CD4-positive, alpha-beta T cell (primary cell): ENCODE measurements around the gene MRPL20. TPM values are rescaled to one million over a fixed set of nuclear protein-coding genes. Genes with fewer than 3 reads are reported as not detected.

Source experiments
- ATAC-seq: fragments of 200-7000 bp; cut with Tn5 transposase; one replicate; pipeline ENCODE4 v1.10.0; 2022; ENCODE audit warnings: mild to moderate bottlenecking; ENCODE audit not compliant: poor library complexity
- CTCF ChIA-PET: fragments of 350-600 bp; sonication (Branson Sonifier 250); formaldehyde crosslinking; loops from one replicate; lab custom pipeline; 2021; ENCODE audit warnings: antibody characterized with exemption, inconsistent platforms; lab: Charles Lee
- POLR2A ChIA-PET: fragments of 350-600 bp; sonication (Branson Sonifier 250); formaldehyde crosslinking; loops from one replicate; lab custom pipeline; 2021; ENCODE audit warnings: antibody characterized with exemption, inconsistent platforms; lab: Charles Lee
- DNase-seq, 14 experiments: peaks; one replicate each; pipeline ENCODE4 v3.0.0-alpha.2; 2013 to 2020; ENCODE audit warnings: mixed read lengths in 2 of 14
- H3K27ac ChIP-seq, 2 donors: one replicate each; pipeline versions ENCODE4 v1.5.1 to v1.7.0; 2013; ENCODE audit warnings: low read length in 2 of 2, low read depth in 1 of 2, mild to moderate bottlenecking in 1 of 2
- H3K27me3 ChIP-seq, 2 experiments: 1 replicate in 1 of 2; 2 replicates in 1 of 2; pipeline versions ENCODE4 v1.6.1 to v1.7.0; 2013; ENCODE audit warnings: low read length in 2 of 2, control low read depth in 1 of 2, mild to moderate bottlenecking in 1 of 2, moderate library complexity in 1 of 2; ENCODE audit not compliant: insufficient read depth in 2 of 2, control insufficient read depth in 1 of 2
- H3K36me3 ChIP-seq: one replicate; pipeline ENCODE4 v1.6.1; 2013; ENCODE audit warnings: low read length, control low read depth; ENCODE audit not compliant: insufficient read depth
- H3K4me1 ChIP-seq: one replicate; pipeline ENCODE4 v1.6.1; 2013; ENCODE audit warnings: low read length, control low read depth; ENCODE audit not compliant: insufficient read depth
- H3K4me3 ChIP-seq: one replicate; pipeline ENCODE4 v1.5.1; 2013; ENCODE audit warnings: mild to moderate bottlenecking, low read length, moderate library complexity
- H3K9me3 ChIP-seq, 2 experiments: 1 replicate in 1 of 2; 2 replicates in 1 of 2; pipeline versions ENCODE4 v1.6.1 to v1.7.0; 2013; ENCODE audit warnings: low read length in 2 of 2, mild to moderate bottlenecking in 2 of 2, control low read depth in 1 of 2, moderate library complexity in 1 of 2; ENCODE audit not compliant: control insufficient read depth in 1 of 2, insufficient read depth in 1 of 2
- H3K27ac Mint-ChIP-seq: one replicate; pipeline ENCODE4 v1.8.0; 2020; ENCODE audit warnings: mixed read lengths
- H3K27me3 Mint-ChIP-seq: one replicate; pipeline ENCODE4 v1.8.0; 2021; ENCODE audit warnings: mixed read lengths
- H3K36me3 Mint-ChIP-seq: one replicate; pipeline ENCODE4 v1.8.0; 2021; ENCODE audit warnings: low read depth, mixed read lengths
- H3K4me1 Mint-ChIP-seq: one replicate; pipeline ENCODE4 v1.8.0; 2021; ENCODE audit warnings: low read depth, mixed read lengths
- H3K4me3 Mint-ChIP-seq: one replicate; pipeline ENCODE4 v1.8.0; 2020; ENCODE audit warnings: mild to moderate bottlenecking, mixed read lengths
- H3K9me3 Mint-ChIP-seq: one replicate; pipeline ENCODE4 v1.8.0; 2020; ENCODE audit warnings: mixed read lengths
- intact Hi-C, 2 experiments: fragments of 100-400 bp; cut with DNase I in 1 of 2; cut with micrococcal nuclease in 1 of 2; formaldehyde crosslinking; loops; one replicate each; pipeline versions ENCODE4 v1.15.1 to v1.9.0; 2023 to 2025; cut with DNase I, micrococcal nuclease
- total RNA-seq, 174 experiments: library from RNA in 2 of 174; stranded (reverse) in 2 of 174; gene quantifications; one replicate each; pipeline ENCODE4 v1.2.3 and lab custom pipeline; 2021 to 2026
- TF ChIP-seq, protein P1 (sequence below): fragments of 200-600 bp; IDR thresholded peaks from one replicate; pipeline ENCODE4 v1.8.0; 2022; ENCODE audit warnings: antibody characterized with exemption, mild to moderate bottlenecking

The MRPL20 gene
- total RNA-seq, 2 experiments from 2014 or later = 99.9 to 103 TPM

DNA sequence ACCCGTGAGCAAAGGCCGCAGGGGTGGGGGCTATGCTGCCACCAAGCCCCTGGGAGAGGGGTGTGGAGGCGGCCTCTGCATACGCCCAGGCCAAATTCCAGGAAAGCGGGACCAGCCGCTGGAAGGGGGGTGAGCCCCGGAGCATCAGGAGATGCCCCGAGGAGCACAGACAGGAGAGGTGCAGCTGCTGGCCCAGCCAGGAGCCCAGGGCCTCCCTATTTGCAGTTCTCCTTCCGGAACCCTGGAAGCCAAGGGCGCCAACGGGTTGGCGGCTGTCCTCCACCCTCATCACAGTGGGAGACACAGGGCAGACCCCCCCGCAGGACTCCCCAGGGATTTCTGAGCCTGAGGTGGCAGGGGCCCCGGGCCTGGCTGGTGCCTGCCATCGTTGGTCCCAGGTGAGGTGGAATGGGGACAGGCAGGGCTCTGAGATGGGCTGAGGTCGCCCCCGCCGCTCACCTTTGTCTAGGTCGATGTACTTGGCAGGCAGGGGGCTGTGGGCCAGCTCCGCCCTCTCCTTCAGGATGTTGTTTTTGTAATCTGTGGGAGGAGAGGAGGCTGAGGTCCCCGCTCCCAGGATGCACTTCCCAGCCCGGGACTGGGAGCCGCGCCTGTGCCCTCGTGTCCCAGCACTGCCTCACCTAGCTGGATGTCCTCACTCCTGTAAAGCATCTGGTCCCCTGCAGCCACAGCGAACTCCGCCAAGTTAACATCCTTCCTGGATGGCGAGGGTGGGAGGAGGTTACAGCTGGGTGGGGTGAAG, 53.5 kb downstream of the MRPL20 start:
- Mint-ChIP-seq H3K36me3 (no peaks in the 10 kb centered on the region), H3K4me3 (peak overlapping the region; percentile 80), H3K27ac (no peak overlapping the region), H3K4me1 (peaks cover 20% of the 10 kb centered on the region), H3K27me3 (peaks cover 35% of the 10 kb centered on the region), H3K9me3 (no peaks in the 10 kb centered on the region)
- no peaks in the 10 kb centered on the region for H3K36me3 ChIP-seq
- H3K27ac ChIP-seq = no peak overlapping the region
- H3K4me1 ChIP-seq = peaks cover 38% of the 10 kb centered on the region
- TF ChIP-seq, protein P1, sequence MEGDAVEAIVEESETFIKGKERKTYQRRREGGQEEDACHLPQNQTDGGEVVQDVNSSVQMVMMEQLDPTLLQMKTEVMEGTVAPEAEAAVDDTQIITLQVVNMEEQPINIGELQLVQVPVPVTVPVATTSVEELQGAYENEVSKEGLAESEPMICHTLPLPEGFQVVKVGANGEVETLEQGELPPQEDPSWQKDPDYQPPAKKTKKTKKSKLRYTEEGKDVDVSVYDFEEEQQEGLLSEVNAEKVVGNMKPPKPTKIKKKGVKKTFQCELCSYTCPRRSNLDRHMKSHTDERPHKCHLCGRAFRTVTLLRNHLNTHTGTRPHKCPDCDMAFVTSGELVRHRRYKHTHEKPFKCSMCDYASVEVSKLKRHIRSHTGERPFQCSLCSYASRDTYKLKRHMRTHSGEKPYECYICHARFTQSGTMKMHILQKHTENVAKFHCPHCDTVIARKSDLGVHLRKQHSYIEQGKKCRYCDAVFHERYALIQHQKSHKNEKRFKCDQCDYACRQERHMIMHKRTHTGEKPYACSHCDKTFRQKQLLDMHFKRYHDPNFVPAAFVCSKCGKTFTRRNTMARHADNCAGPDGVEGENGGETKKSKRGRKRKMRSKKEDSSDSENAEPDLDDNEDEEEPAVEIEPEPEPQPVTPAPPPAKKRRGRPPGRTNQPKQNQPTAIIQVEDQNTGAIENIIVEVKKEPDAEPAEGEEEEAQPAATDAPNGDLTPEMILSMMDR = no peak
- CTCF ChIA-PET = interaction anchor here (2.0 kb wide), 1 partner anchor 18 kb away, joined by 9 read pairs; no protein-coding TSS in a partner anchor
- intact Hi-C loops = loop anchor here in 1 of 2 experiments (2.0 kb wide), 1 partner anchor 17 kb away; no protein-coding TSS in a partner anchor
- DNase-seq = no peak
- peaks cover 0 to 29% of the 10 kb centered on the region in 2 experiments for H3K9me3 ChIP-seq
- H3K4me3 ChIP-seq = no peak overlapping the region
- ATAC-seq = no peak
- H3K27me3 ChIP-seq = peaks cover 26 to 45% of the 10 kb centered on the region in 2 experiments
- POLR2A ChIA-PET = interaction anchor here (1.0 to 2.3 kb wide), 2 partner anchors 12 to 18 kb away, joined by 3 to 12 read pairs; no protein-coding TSS in a partner anchor

GRCh38 chr1:1352786-1353388, 54.2 kb downstream of the MRPL20 start:
- H3K4me1 Mint-ChIP-seq = peaks cover 23% of the 10 kb centered on the region
- POLR2A ChIA-PET = interaction anchor here (0.6 to 1.2 kb wide), 2 partner anchors 19 to 113 kb away, joined by 3 to 4 read pairs; no protein-coding TSS in a partner anchor
- intact Hi-C loops = no loop called here
- Histone ChIP-seq H3K4me3 (no peak overlapping the region), H3K27ac (no peak overlapping the region), H3K9me3 (peaks cover 0 to 22% of the 10 kb centered on the region in 2 experiments), H3K27me3 (peaks cover 22 to 39% of the 10 kb centered on the region in 2 experiments), H3K4me1 (peaks cover 37% of the 10 kb centered on the region), H3K36me3 (no peaks in the 10 kb centered on the region)
- CTCF ChIA-PET = interaction anchor here (2.0 kb wide), 1 partner anchor 18 kb away, joined by 9 read pairs; no protein-coding TSS in a partner anchor
- H3K36me3 Mint-ChIP-seq = no peaks in the 10 kb centered on the region
- peaks cover 30% of the 10 kb centered on the region for H3K27me3 Mint-ChIP-seq
- TF ChIP-seq, protein P1 = no peak
- DNase-seq (no peak), ATAC-seq (no peak)
- peak overlapping the region; percentile 48 for H3K27ac Mint-ChIP-seq
- H3K4me3 Mint-ChIP-seq = peak overlapping the region; percentile 80
- no peaks in the 10 kb centered on the region for H3K9me3 Mint-ChIP-seq

Other genes starting within 250 kb of the MRPL20 start
- gene TTLL10, start 233.4 kb downstream of the MRPL20 start, total RNA-seq = under 1 TPM; 0.11 to 0.59 TPM
- gene TNFRSF18, start 200.7 kb downstream of the MRPL20 start, total RNA-seq = 10 to 100 TPM; 14.8 to 17.8 TPM
- gene TNFRSF4, start 193.1 kb downstream of the MRPL20 start, total RNA-seq = 10 to 100 TPM; 27.6 to 28.6 TPM
- gene SDF4, start 175.3 kb downstream of the MRPL20 start, total RNA-seq = 10 to 100 TPM; 66.3 to 71.0 TPM
- gene B3GALT6, start 175.1 kb downstream of the MRPL20 start, total RNA-seq = 1 to 10 TPM; 4.9 to 5.1 TPM
- 1 to 10 TPM; 3.4 to 4.8 TPM for gene C1QTNF12, start 160.6 kb downstream of the MRPL20 start, total RNA-seq
- 10 to 100 TPM; 41.4 to 41.5 TPM for gene UBE2J2, start 133.4 kb downstream of the MRPL20 start, total RNA-seq
- 10 to 100 TPM; 12.0 to 13.3 TPM for gene SCNN1D, start 126.9 kb downstream of the MRPL20 start, total RNA-seq
- gene ACAP3, start 99.4 kb downstream of the MRPL20 start, total RNA-seq = 10 to 100 TPM; 45.3 to 46.4 TPM
- gene PUSL1, start 98.7 kb downstream of the MRPL20 start, total RNA-seq = 10 to 100 TPM; 18.1 to 19.2 TPM
- 100 to 1,000 TPM; 130 to 137 TPM for gene INTS11, start 82.6 kb downstream of the MRPL20 start, total RNA-seq
- 10 to 100 TPM; 11.6 to 12.9 TPM for gene CPTP, start 82.5 kb downstream of the MRPL20 start, total RNA-seq
- gene TAS1R3, start 76.0 kb downstream of the MRPL20 start, total RNA-seq = 1 to 10 TPM; 3.3 to 3.4 TPM
- 10 to 100 TPM; 44.9 to 45.5 TPM for gene DVL1, start 57.9 kb downstream of the MRPL20 start, total RNA-seq
- 1 to 10 TPM; 1.6 to 2.9 TPM for gene MXRA8, start 48.7 kb downstream of the MRPL20 start, total RNA-seq
- 10 to 100 TPM; 59.2 to 64.6 TPM for gene AURKAIP1, start 32.1 kb downstream of the MRPL20 start, total RNA-seq
- gene CCNL2, start 8.0 kb downstream of the MRPL20 start, total RNA-seq = 100 to 1,000 TPM; 274 to 281 TPM
- not detected for gene ANKRD65, start 14.0 kb upstream of the MRPL20 start, total RNA-seq
- not detected for gene VWA1, start 28.4 kb upstream of the MRPL20 start, total RNA-seq
- gene ATAD3C, start 42.4 kb upstream of the MRPL20 start, total RNA-seq = under 1 TPM; 0.28 to 0.74 TPM
- gene ATAD3B, start 64.5 kb upstream of the MRPL20 start, total RNA-seq = 10 to 100 TPM; 44.3 to 49.1 TPM
- gene ATAD3A, start 104.9 kb upstream of the MRPL20 start, total RNA-seq = 10 to 100 TPM; 17.0 to 19.5 TPM
- gene TMEM240, start 133.3 kb upstream of the MRPL20 start, total RNA-seq = 1 to 10 TPM in 1 of 2 experiments, under 1 TPM in 1; 0.75 to 1.5 TPM
- gene SSU72, start 167.6 kb upstream of the MRPL20 start, total RNA-seq = 100 to 1,000 TPM in 1 of 2 experiments, 10 to 100 TPM in 1; 95.4 to 101 TPM
- 1 to 10 TPM; 1.0 to 1.3 TPM for gene FNDC10, start 192.8 kb upstream of the MRPL20 start, total RNA-seq
- gene MIB2, start 208.2 kb upstream of the MRPL20 start, total RNA-seq = 10 to 100 TPM; 58.3 to 59.4 TPM
- gene MMP23B, start 224.9 kb upstream of the MRPL20 start, total RNA-seq = 1 to 10 TPM; 3.0 to 3.7 TPM